G401 (cell line): ENCODE measurements around the gene ASB7. TPM values are rescaled to one million over a fixed set of nuclear protein-coding genes. Genes with fewer than 3 reads are reported as not detected.

Experiments used
- DNase-seq: peaks from one replicate; pipeline ENCODE4 v3.0.0-alpha.2; 2015; ENCODE audit warnings: low spot score
- in situ Hi-C: cut with HindIII; loops from 2 replicates; pipeline ENCODE4 v1.10.0; 2016; ENCODE audit warnings: low sequenced_read_pairs, mixed read lengths
- total RNA-seq: library from RNA; depleted of rRNA; stranded (reverse); fragments of >200 nt; shearing (Covaris generic); gene quantifications from 2 replicates; pipeline ENCODE4 v1.2.3, GENCODE V29; 2014; rRNA removed

Gene ASB7
- total RNA-seq, 1 experiment from 2014 or later = 12.2 TPM

- no peak for DNase-seq
- in situ Hi-C loops = no loop called here
These were observed 92.1 kb downstream of the ASB7 start for GRCh38 chr15:100694381-100695021.

DNA sequence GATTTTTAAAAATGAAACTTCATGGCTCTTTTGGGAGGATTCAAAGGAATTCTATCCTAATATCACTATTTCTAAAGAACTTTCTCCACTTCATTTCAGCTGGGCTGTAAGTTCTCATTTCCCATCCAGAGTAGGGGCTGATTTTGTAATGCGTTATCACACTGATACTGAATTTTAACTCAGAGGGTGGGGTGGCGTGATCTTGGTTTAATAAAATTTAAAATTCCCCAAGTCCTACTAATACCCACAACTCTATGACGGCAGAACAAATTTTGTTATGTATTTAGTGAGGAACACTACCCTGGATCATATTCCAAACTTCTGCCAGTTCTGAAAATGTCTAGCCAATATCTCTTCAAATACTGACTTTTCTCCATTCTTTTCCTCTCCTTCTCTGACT lies 92.7 kb downstream of the ASB7 start:
- in situ Hi-C loops = no loop called here
- no peak for DNase-seq

- in situ Hi-C loops = no loop called here
- no peak for DNase-seq
These were observed 94.1 kb downstream of the ASB7 start for GRCh38 chr15:100696452-100696851.

Other genes starting within 250 kb of the ASB7 start
- not detected in 2 replicates for gene CERS3, start 73.6 kb upstream of the ASB7 start, total RNA-seq
- 18.2 and 22.3 TPM in 2 replicates for gene LINS1, start 405 bp upstream of the ASB7 start, total RNA-seq